Measurements from ENCODE around the gene SLX4IP.

Gene SLX4IP

DNA sequence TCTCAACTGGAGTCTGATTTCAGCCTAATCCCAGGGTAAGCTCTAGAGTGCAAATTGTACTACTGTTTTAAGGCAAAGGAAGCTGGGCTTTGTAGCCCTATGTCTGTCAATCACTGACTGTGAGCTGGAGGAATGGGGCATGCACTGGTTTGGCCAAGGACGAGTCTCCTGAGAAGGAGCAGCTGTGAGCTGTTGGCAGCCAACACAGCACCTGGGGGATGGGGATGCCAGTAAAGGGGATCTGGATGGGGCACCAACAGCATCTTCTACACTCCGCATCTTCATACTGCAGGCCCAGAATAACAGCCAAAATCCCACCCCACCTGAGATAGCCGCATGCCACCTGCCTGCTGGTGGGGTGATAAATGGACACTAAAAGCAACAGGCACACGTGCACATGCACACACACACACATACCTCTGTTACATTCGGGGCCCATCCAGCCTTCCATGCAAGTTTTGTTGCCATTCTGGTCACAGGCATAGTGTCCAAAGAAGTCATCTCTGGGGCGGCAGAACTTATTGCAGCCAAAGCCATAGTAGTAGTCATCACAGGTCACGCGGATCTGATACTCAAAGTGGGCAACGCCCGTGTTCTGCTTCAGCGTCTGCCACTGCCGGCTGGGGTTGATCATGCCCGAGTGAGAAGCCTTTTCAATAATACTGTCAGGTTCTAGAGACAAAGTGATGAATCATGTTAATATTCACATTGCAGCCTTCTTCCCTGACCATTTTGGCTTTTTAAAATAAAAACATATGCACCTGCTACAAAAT is 223.1 kb downstream of the SLX4IP start:
- TF ChIP-seq GABPA (IDR thresholded peaks at IDR 0.05; ENCODE audit: low read depth), result no peak
- TF ChIP-seq POLR2AphosphoS5 (IDR thresholded peaks at IDR 0.05; ENCODE audit: low read depth), result no peak
- no peak for TF ChIP-seq SPI1 (IDR thresholded peaks at IDR 0.05; ENCODE audit: borderline replicate concordance, low read depth)
- no peak for TF ChIP-seq REST (IDR thresholded peaks at IDR 0.05; ENCODE audit: insufficient replicate concordance, low read depth)
- TF ChIP-seq, protein P1, sequence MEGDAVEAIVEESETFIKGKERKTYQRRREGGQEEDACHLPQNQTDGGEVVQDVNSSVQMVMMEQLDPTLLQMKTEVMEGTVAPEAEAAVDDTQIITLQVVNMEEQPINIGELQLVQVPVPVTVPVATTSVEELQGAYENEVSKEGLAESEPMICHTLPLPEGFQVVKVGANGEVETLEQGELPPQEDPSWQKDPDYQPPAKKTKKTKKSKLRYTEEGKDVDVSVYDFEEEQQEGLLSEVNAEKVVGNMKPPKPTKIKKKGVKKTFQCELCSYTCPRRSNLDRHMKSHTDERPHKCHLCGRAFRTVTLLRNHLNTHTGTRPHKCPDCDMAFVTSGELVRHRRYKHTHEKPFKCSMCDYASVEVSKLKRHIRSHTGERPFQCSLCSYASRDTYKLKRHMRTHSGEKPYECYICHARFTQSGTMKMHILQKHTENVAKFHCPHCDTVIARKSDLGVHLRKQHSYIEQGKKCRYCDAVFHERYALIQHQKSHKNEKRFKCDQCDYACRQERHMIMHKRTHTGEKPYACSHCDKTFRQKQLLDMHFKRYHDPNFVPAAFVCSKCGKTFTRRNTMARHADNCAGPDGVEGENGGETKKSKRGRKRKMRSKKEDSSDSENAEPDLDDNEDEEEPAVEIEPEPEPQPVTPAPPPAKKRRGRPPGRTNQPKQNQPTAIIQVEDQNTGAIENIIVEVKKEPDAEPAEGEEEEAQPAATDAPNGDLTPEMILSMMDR (IDR thresholded peaks at IDR 0.05; ENCODE audit: insufficient read depth, low read length), result no peak
- Histone ChIP-seq H3K27me3 (ENCODE audit: insufficient read depth, poor library complexity, severe bottlenecking) (no peaks in the 10 kb centered on the region), H3K27ac (replicated peaks) (no peak overlapping the region), H3K4me3 (replicated peaks; ENCODE audit: insufficient read depth, low read length) (no peak overlapping the region)
- no peak for DNase-seq (ENCODE audit: low read depth in 1 of 2, low spot score in 1 of 2)

- DNase-seq (ENCODE audit: low read depth in 1 of 2, low spot score in 1 of 2), result no peak
- no peak overlapping the region for H3K4me3 ChIP-seq (replicated peaks; ENCODE audit: insufficient read depth, low read length)
- H3K27me3 ChIP-seq (ENCODE audit: insufficient read depth, poor library complexity, severe bottlenecking), result no peaks in the 10 kb centered on the region
- H3K27ac ChIP-seq (replicated peaks), result no peak overlapping the region
- TF ChIP-seq SPI1 (IDR thresholded peaks at IDR 0.05; ENCODE audit: borderline replicate concordance, low read depth) (no peak), REST (IDR thresholded peaks at IDR 0.05; ENCODE audit: insufficient replicate concordance, low read depth) (no peak), GABPA (IDR thresholded peaks at IDR 0.05; ENCODE audit: low read depth) (no peak)
- TF ChIP-seq, protein P1 (IDR thresholded peaks at IDR 0.05; ENCODE audit: insufficient read depth, low read length), result no peak
Measured at GRCh38 chr20:10658876-10659632, 223.9 kb downstream of the SLX4IP start.

- DNase-seq (ENCODE audit: low read depth in 1 of 2, low spot score in 1 of 2), result no peak
- no peak overlapping the region for H3K27ac ChIP-seq (replicated peaks)
- no peaks in the 10 kb centered on the region for H3K27me3 ChIP-seq (ENCODE audit: insufficient read depth, poor library complexity, severe bottlenecking)
- TF ChIP-seq GABPA (IDR thresholded peaks at IDR 0.05; ENCODE audit: low read depth) (no peak), REST (IDR thresholded peaks at IDR 0.05; ENCODE audit: insufficient replicate concordance, low read depth) (no peak), POLR2AphosphoS5 (IDR thresholded peaks at IDR 0.05; ENCODE audit: low read depth) (no peak), SPI1 (IDR thresholded peaks at IDR 0.05; ENCODE audit: borderline replicate concordance, low read depth) (no peak)
- TF ChIP-seq, protein P1 (IDR thresholded peaks at IDR 0.05; ENCODE audit: insufficient read depth, low read length), result no peak
- H3K4me3 ChIP-seq (replicated peaks; ENCODE audit: insufficient read depth, low read length), result no peak overlapping the region
Measured at GRCh38 chr20:10659651-10660601, 224.8 kb downstream of the SLX4IP start.
